HG02973 (cell line): Measurements from ENCODE around the gene ELK3.

ENCODE experiments used
- ATAC-seq: cut with Tn5 transposase; IDR thresholded peaks from one replicate; pipeline ENCODE4 v1.9.1; 2021; ENCODE audit warnings: moderate library complexity; ENCODE audit not compliant: unreplicated experiment

Gene ELK3

GRCh38 chr12:96234591-96235483 lies 40.7 kb downstream of the ELK3 start:
- ATAC-seq: no peak

DNA sequence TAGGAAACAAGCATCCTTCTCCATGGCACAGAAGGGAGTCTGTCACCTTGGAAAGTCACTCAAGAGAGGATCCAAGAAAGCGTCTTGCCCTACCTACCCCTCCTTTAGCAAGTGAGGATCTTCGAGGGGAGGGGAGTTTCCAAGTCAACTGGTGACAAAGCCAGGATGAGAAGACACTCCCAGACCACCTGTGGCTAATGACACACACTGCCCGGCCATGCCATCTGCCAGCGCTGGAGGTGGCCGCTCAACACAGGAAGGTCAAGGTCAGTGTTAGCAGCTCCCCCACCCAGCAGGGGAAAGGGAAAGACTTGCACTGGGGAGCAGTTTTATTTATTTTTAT lies 41.3 kb downstream of the ELK3 start:
- ATAC-seq: no peak

GRCh38 chr12:96236221-96236822 lies 42.1 kb downstream of the ELK3 start:
- ATAC-seq: no peak

DNA sequence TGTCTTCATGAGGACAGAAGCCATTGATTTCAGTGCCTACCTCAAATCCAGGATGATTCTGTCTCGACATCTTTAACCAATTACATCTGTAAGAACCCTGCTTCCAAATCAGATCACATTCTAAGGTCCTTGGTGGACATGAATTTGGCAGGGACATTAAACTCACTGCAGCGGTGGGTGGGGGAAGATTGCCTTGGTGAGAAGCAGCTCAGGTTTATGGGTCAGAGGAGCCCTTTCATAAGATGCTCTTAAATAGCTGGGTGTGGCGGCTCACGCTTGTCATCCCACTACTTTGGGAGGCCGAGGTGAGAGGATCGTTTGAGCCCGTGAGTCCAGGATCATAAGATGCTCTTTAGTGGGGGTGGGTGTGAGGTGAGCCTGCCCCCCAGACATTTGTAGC lies 42.9 kb downstream of the ELK3 start:
- no peak for ATAC-seq

DNA sequence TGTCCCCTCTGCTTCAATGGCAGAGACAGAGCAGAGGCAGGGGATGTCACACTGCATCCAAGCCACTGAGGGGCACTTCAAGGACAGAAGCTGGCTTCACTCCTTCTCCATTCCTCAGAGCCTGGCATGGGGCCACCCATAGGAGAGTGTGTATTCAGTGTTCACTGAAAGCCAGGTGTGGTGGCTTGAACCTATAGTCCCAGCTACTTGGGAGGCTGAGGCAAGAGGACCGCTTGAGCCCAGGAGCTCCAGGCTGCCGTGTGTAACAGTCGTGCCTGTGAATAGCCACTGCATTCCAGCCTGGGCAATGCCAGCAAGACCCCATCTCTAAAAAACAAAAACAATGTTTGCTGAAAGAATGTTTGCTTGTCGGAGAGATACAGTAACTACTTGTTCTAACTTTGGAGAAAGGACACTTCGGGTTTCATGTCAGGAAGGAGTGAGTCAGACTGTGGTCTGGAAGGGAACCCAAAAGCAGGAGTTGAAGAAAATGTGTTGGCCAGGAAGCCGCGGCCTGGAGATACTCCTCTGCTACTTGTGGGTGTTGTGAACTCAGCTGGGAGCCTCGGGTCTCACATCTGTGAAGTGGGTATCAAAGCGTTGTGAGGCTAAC lies 43.4 kb downstream of the ELK3 start:
- ATAC-seq: no peak

- no peak for ATAC-seq
Measured at GRCh38 chr12:96238336-96239047, 44.3 kb downstream of the ELK3 start.

GRCh38 chr12:96239711-96240635 lies 45.8 kb downstream of the ELK3 start:
- no peak for ATAC-seq

DNA sequence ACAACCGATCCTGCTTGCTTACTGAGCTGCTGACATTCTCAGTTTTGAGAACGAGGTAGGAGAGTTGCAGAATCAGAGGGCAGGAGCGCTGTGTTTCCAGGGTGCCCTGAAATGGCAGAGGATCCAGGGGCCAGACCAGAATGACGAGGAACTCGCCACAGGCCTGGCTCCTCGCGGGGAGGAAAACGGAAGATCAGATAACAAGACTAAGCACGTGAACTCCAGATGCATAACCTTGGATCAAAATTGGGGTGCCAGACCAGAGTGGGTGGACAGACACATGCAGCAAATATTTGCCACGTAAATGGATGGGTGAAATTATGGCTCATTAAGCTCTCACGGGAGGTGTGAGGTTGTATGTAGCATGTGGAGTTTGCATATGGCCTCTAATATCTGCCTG lies 46.5 kb downstream of the ELK3 start:
- ATAC-seq: no peak

DNA sequence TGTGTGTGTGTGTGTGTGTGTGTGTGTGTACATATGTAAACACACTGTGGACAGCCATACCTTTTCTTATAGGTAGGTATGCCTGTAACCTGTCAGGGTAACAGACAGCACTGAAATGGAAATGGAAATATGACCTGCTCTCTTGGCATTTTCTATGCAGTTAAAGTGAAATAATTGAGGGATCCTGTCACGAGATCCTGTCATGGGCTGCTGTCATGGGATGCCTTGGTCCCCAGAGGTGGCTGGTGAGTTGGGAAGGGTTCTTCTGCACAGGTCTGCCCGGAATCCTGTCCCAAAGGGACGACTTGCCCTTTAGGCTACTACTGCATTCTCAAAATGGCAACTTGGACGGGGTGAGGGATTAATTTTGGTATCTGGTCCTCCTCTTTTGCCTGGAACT lies 47.3 kb downstream of the ELK3 start:
- ATAC-seq: no peak

DNA sequence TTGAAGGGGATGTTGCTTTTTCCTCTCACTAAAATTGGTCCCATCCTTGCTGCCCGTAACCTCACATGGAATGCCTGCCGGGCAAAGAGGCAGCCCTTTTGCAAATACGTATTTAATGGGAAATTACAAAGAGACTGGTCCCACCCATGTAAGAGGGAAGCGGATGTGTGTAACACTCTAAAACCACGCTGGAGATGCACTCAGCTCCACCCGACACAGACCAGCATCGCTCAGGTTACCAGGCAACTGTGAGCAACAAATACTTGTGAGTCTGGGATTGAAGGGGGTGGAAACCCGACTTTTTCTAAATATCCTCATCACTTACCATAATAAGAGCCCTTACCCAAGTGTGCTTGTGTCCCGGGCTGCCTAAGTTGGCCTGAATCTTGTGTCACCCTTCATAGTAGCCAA lies 47.7 kb downstream of the ELK3 start:
- no peak for ATAC-seq

GRCh38 chr12:96242597-96242996 lies 48.4 kb downstream of the ELK3 start:
- ATAC-seq: no peak

GRCh38 chr12:96244826-96245225 lies 50.7 kb downstream of the ELK3 start:
- no peak for ATAC-seq

- no peak for ATAC-seq
Measured at GRCh38 chr12:96246926-96247505, 52.8 kb downstream of the ELK3 start.

DNA sequence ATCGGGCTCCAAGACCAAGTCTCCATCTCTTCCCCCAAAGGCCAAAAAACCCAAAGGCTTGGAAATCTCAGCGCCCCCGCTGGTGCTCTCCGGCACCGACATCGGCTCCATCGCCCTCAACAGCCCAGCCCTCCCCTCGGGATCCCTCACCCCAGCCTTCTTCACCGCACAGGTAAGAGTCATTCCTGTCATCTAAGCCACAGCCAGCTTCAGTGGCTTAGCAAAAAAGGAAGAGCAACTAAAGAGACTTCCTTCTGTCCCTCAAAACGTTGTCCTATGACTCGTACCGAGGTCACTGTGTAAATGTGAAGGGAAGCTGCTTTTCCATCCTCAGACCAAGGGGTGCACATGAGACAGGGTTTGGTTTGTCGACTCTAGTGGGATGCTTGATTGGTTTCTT lies 53.4 kb downstream of the ELK3 start:
- ATAC-seq: no peak

- no peak for ATAC-seq
Measured at GRCh38 chr12:96248136-96248931, 54.2 kb downstream of the ELK3 start.

- ATAC-seq: no peak
Measured at GRCh38 chr12:96249196-96250118, 55.3 kb downstream of the ELK3 start.

DNA sequence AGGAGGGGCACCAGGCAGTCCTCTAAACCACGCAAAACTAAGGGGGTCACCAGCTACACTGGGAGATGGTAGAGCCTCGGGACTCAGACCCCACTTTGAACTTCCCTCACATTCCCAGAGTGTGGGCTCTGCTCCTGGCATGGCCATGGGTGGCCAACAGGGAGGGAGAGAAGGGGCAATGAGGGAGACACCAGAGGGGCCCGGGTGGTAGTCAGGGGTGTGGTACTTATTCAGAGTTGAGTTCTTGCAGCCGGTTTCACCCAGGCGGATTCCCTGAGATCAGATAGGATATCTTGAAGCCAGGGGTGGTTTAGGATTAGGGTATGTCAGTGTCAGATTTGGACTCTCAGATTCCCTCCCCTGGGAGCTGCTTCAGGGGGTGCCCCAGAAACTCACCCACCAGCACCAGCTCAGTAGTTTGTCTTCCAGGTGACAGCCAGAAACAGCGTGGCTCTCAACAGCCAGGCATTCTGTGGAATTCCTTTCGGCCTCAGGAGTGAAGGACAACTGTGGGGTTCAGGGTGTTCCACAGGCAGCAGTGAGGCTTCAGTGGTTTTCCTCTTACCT lies 56.0 kb downstream of the ELK3 start:
- ATAC-seq: no peak

DNA sequence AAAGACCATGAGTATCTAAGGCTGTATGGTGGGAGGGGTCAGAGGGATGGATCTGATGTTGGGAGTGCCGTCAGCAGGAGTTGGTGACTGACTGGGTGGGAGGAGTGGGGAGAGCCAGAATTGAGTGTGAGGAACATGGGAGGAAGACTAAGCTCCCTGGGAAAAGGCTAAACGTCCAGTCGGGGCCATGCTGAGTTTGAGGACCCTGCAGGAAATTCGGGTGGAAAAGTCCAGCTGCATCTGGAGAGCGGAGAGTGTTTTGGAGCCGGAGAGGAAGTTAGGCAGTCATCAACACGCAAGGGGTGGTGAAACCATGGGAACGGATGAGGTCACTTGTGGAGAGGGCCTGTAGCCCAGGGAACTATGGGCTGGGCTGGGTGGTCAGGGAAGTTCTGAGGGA lies 60.9 kb downstream of the ELK3 start:
- ATAC-seq: no peak
